HG02938 (cell line): ENCODE measurements around the gene CA10.

Experiments
- ATAC-seq: cut with Tn5 transposase; IDR thresholded peaks from one replicate; pipeline ENCODE4 v1.9.1; 2021; ENCODE audit warnings: mild to moderate bottlenecking, moderate library complexity; ENCODE audit not compliant: unreplicated experiment

CA10 gene

GRCh38 chr17:51611585-51611984, 546.9 kb downstream of the CA10 start:
- ATAC-seq: no peak

GRCh38 chr17:51610834-51611233, 547.7 kb downstream of the CA10 start:
- no peak for ATAC-seq

- no peak for ATAC-seq
These were observed 548.4 kb downstream of the CA10 start for GRCh38 chr17:51610155-51610554.

GRCh38 chr17:51608251-51608933, 550.1 kb downstream of the CA10 start:
- ATAC-seq: no peak

GRCh38 chr17:51607512-51607911, 551.0 kb downstream of the CA10 start:
- no peak for ATAC-seq

GRCh38 chr17:51604299-51605020, 554.1 kb downstream of the CA10 start:
- no peak for ATAC-seq

- ATAC-seq: no peak
These were observed 556.8 kb downstream of the CA10 start for GRCh38 chr17:51601622-51602261.

GRCh38 chr17:51598824-51599223, 559.7 kb downstream of the CA10 start:
- no peak for ATAC-seq

GRCh38 chr17:51597345-51597744, 561.2 kb downstream of the CA10 start:
- no peak for ATAC-seq

GRCh38 chr17:51595826-51596398, 562.6 kb downstream of the CA10 start:
- no peak for ATAC-seq

- no peak for ATAC-seq
These were observed 568.4 kb downstream of the CA10 start for GRCh38 chr17:51590071-51590656.

GRCh38 chr17:51588063-51588462, 570.5 kb downstream of the CA10 start:
- ATAC-seq: no peak

- ATAC-seq: no peak
These were observed 571.0 kb downstream of the CA10 start for GRCh38 chr17:51587516-51587915.

GRCh38 chr17:51585514-51586104, 572.9 kb downstream of the CA10 start:
- ATAC-seq: no peak

GRCh38 chr17:51580869-51581268, 577.6 kb downstream of the CA10 start:
- ATAC-seq: no peak
